Tibial nerve (tissue), 4 donors: Measurements from ENCODE around the gene RAB3B.

Experiments used
- CTCF ChIP-seq, 5 experiments: fragments of 200-600 bp in 3 of 5; fragments of 450-650 bp in 2 of 5; sonication (generic) in 3 of 5; IDR thresholded peaks; one replicate each; pipeline ENCODE4 v1.5.1; 2016 to 2019; ENCODE audit warnings: antibody characterized with exemption in 5 of 5, mild to moderate bottlenecking in 3 of 5, moderate library complexity in 2 of 5
- EP300 ChIP-seq, 2 donors: sonication (generic); formaldehyde crosslinking; IDR thresholded peaks; one replicate each; pipeline ENCODE4 v1.6.1; 2017; ENCODE audit warnings: antibody characterized with exemption in 2 of 2, mild to moderate bottlenecking in 1 of 2
- POLR2A ChIP-seq, 2 donors: fragments of 450-650 bp; IDR thresholded peaks; one replicate each; pipeline ENCODE4 v1.6.1; 2017; ENCODE audit warnings: antibody characterized with exemption in 2 of 2, mild to moderate bottlenecking in 2 of 2, moderate library complexity in 2 of 2

DNA sequence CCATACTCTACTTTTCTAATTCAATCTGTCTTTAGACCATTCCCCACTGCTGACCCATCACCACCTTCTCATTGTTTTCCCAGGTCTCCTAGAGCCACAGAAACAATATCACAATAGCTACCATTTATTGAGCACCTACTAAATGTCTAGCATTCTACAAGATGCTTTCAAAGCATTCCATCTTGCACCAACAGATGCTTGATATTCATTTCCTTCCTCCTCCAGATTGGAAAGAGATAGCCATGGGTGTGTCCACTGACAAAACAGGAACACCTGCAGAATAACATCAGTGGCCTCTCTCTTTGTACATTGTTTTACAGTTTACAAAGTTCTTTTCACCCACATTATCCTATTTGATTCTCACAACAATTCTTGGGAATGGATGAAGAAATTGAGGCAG, 2.2 kb downstream of the RAB3B start:
- TF ChIP-seq CTCF (IDR thresholded peaks at IDR 0.05) (no peak), POLR2A (IDR thresholded peaks at IDR 0.05) (no peak), EP300 (IDR thresholded peaks at IDR 0.05) (no peak)
